HepG2 (cell line): ENCODE measurements around the gene PRKACB. TPM values are rescaled to one million over a fixed set of nuclear protein-coding genes. Genes with fewer than 3 reads are reported as not detected.

Experiments used
- ATAC-seq: fragments of 200-7000 bp; cut with Tn5 transposase; 3 replicates; pipeline ENCODE4 v1.9.1; 2020; ENCODE audit warnings: mild to moderate bottlenecking, moderate library complexity
- BruUV-seq: library from RNA; stranded (reverse); fragments of 400-500 nt; replicated peaks from 2 replicates; lab custom pipeline; 2021; lab: Mats Ljungman, UMichigan
- CTCF ChIA-PET: fragments of 300-600 bp; formaldehyde crosslinking; extraction: SDS; loops from one replicate; lab custom pipeline; 2021; ENCODE audit warnings: low total read pairs, inconsistent platforms, low intra/inter-chr PET ratio; lab: Yijun Ruan, JAX
- POLR2A ChIA-PET: fragments of 350-600 bp; sonication (Branson Sonifier 250); formaldehyde crosslinking; loops from one replicate; lab custom pipeline; 2020; ENCODE audit warnings: antibody characterized with exemption, inconsistent platforms; lab: Yijun Ruan, JAX
- DNase-seq: peaks from one replicate; pipeline ENCODE4 v3.0.0-alpha.2; 2015; ENCODE audit warnings: low spot score
- FAIRE-seq: peaks from 3 replicates; lab custom pipeline; 2011; peaks lifted over from hg19 to GRCh38; lab: Jason Lieb, UNC
- H2AFZ ChIP-seq: one replicate; pipeline ENCODE4 v1.6.1; 2011; ENCODE audit warnings: low read length, inconsistent platforms
- H3K27ac ChIP-seq: fragments of 300-600 bp; 3 replicates; pipeline ENCODE4 v1.8.0; 2011; ENCODE audit warnings: mixed run types, mild to moderate bottlenecking, mixed read lengths, low read length, inconsistent platforms; ENCODE audit not compliant: insufficient read depth; ENCODE audit errors: extremely low read length
- H3K27me3 ChIP-seq, 2 experiments: fragments of 200-600 bp in 1 of 2; 2 replicates in 1 of 2; 3 replicates in 1 of 2; pipeline versions ENCODE4 v1.6.0 to v1.8.0; 2011; ENCODE audit warnings: low read length in 2 of 2, mild to moderate bottlenecking in 2 of 2, moderate library complexity in 2 of 2, inconsistent platforms in 1 of 2; ENCODE audit not compliant: insufficient read depth in 2 of 2, control insufficient read depth in 1 of 2
- H3K36me3 ChIP-seq, 2 experiments: fragments of 200-600 bp in 1 of 2; replicated peaks in 1 of 2; 2 replicates in 1 of 2; 3 replicates in 1 of 2; pipeline versions ENCODE4 v1.5.1 to v1.8.0; 2011; ENCODE audit warnings: low read length in 2 of 2, inconsistent platforms in 1 of 2; ENCODE audit not compliant: insufficient read depth in 2 of 2, control insufficient read depth in 1 of 2
- H3K4me1 ChIP-seq: 2 replicates; pipeline ENCODE4 v1.5.1; 2012; ENCODE audit warnings: low read length, inconsistent platforms; ENCODE audit not compliant: insufficient read depth
- H3K4me2 ChIP-seq: 2 replicates; pipeline ENCODE4 v1.6.0; 2011; ENCODE audit warnings: low read depth, low read length, inconsistent platforms
- H3K4me3 ChIP-seq, 3 experiments: fragments of 200-600 bp in 1 of 3; sonication (generic), shearing (Covaris generic) in 1 of 3; replicated peaks in 1 of 3; 2 replicates each; pipeline ENCODE4 v1.5.1; 2011 to 2016; ENCODE audit warnings: low read length in 3 of 3, inconsistent platforms in 2 of 3, low read depth in 2 of 3, mild to moderate bottlenecking in 2 of 3, control low read depth in 1 of 3, mixed read lengths in 1 of 3; ENCODE audit not compliant: insufficient read depth in 1 of 3
- H3K79me2 ChIP-seq: one replicate; pipeline ENCODE4 v1.6.1; 2011; ENCODE audit warnings: low read length, inconsistent platforms; ENCODE audit not compliant: insufficient read depth
- H3K9ac ChIP-seq: 2 replicates; pipeline ENCODE4 v1.6.0; 2011; ENCODE audit warnings: mild to moderate bottlenecking, low read depth, low read length, inconsistent platforms; ENCODE audit not compliant: insufficient read depth
- H3K9me3 ChIP-seq: 2 replicates; pipeline ENCODE4 v1.5.1; 2012; ENCODE audit warnings: mild to moderate bottlenecking, low read length
- H4K20me1 ChIP-seq: 2 replicates; pipeline ENCODE4 v1.6.0; 2011; ENCODE audit warnings: inconsistent platforms, mild to moderate bottlenecking, low read length, moderate library complexity; ENCODE audit not compliant: insufficient read depth
- E2F1 ChIP-seq: sonication (generic); formaldehyde crosslinking; IDR thresholded peaks from 2 replicates; pipeline ENCODE4 v1.5.0; 2020; ENCODE audit warnings: missing genetic modification reagents
- FOXA1 ChIP-seq, 2 experiments: fragments of 450-650 bp in 1 of 2; sonication (generic) in 1 of 2; formaldehyde crosslinking in 1 of 2; IDR thresholded peaks; 2 replicates each; pipeline versions ENCODE4 v1.4.0 to v1.6.1; 2016 to 2020; ENCODE audit warnings: missing genetic modification reagents in 1 of 2
- ZFP41 ChIP-seq: sonication (generic); formaldehyde crosslinking; IDR thresholded peaks from 2 replicates; pipeline ENCODE4 v1.4.0; 2020; ENCODE audit warnings: mild to moderate bottlenecking, missing genetic modification reagents, borderline replicate concordance
- WGBS: methylation state at CpG from one replicate; pipeline ENCODE4 v1.1.6; 2017; ENCODE audit warnings: low lambda C conversion rate; 5-methylcytosine and 5-hydroxymethylcytosine counted together
- in situ Hi-C: cut with HindIII; loops from 2 replicates; pipeline ENCODE4 v1.10.0; 2017; ENCODE audit warnings: low pct_unique_long_range_greater_than_20kb; ENCODE audit not compliant: extremely low pct_ligation_motif_present
- intact Hi-C: fragments of 100-400 bp; cut with micrococcal nuclease; formaldehyde crosslinking; loops from one replicate; pipeline ENCODE4 v1.10.0; 2022; ENCODE audit not compliant: unreplicated experiment
- polyA plus RNA-seq, 8 experiments: library from polyadenylated mRNA; depleted of rRNA in 3 of 8; stranded (reverse) in 7 of 8; unstranded in 1 of 8; fragments of >200 nt; fragmentation: Illumina TruSeq in 4 of 8; extraction: Trizol in 4 of 8; gene quantifications; 2 replicates each; pipeline versions ENCODE4 v1.2.1 to v1.2.3, GENCODE V29; 2011 to 2016; ENCODE audit warnings: low read depth in 4 of 8, missing spikeins in 1 of 8, mixed read lengths in 1 of 8; ENCODE audit not compliant: insufficient read depth in 1 of 8
- total RNA-seq, 5 experiments: library from RNA; depleted of rRNA; stranded (reverse); fragments of >200 nt; fragmentation: Illumina TruSeq; extraction: Trizol; gene quantifications; 2 replicates each; pipeline ENCODE4 v1.2.3, GENCODE V29; 2016; ENCODE audit warnings: low read depth in 1 of 5
- TF ChIP-seq, protein P1 (sequence below): sonication (generic); formaldehyde crosslinking; IDR thresholded peaks from 2 replicates; pipeline ENCODE4 v1.4.0; 2020; ENCODE audit warnings: missing genetic modification reagents, mild to moderate bottlenecking, borderline replicate concordance

Gene PRKACB
- total and polyA plus RNA-seq, 2 of the 13 experiments (the other 11 are each of a cell fraction or from before 2014, with no cell fraction given), result 3.5 to 5.8 TPM

GRCh38 chr1:84259376-84259775 lies 115.3 kb downstream of the PRKACB start (continued):
- TF ChIP-seq FOXA1 (IDR thresholded peaks at IDR 0.05), result no peak
- no peak for TF ChIP-seq FOXA1 (CRISPR knock-in tag; IDR thresholded peaks at IDR 0.05)

DNA sequence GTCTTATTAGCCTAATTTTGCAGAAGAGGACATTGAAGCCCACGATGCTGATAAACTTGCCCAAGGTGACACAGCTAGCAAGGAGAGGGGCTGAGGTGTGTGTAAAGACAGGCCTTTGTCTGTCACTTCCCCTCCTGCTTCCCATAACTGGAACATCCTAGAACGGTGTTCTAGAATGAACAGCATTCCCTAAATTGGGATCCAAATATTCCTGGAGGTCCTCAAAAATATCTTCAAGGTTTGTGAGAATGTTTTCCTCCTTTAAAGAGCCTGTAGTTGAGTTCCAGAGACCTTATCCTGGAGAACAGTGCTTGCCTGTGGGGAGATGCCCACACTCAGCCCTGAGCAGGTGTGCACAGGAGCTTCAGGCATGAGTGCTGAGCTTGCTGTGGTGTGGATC lies 115.9 kb downstream of the PRKACB start:
- no peak overlapping the region for H3K4me2 ChIP-seq
- 38% methylated on average over 2 of the region's 2 CpGs for WGBS
- no peak for DNase-seq
- ChIA-PET CTCF (no interaction called here), POLR2A (no interaction called here)
- no peak for FAIRE-seq
- no TSS peak for BruUV-seq
- H3K27me3 ChIP-seq, result no peaks in the 10 kb centered on the region; a peak in 1 of 5 replicates
- intact Hi-C loops (no loop called here), in situ Hi-C loops (no loop called here)
- H3K9me3 ChIP-seq, result no peaks in the 10 kb centered on the region
- H2AFZ ChIP-seq, result no peak overlapping the region
- H3K36me3 ChIP-seq, result no peaks in the 10 kb centered on the region
- no peak for ATAC-seq
- H3K4me3 ChIP-seq, result no peak overlapping the region
- H3K9ac ChIP-seq, result no peak overlapping the region
- H3K27ac ChIP-seq, result no peak overlapping the region
- H4K20me1 ChIP-seq, result no peaks in the 10 kb centered on the region
- TF ChIP-seq ZFP41 (CRISPR knock-in tag) (no peak), E2F1 (CRISPR knock-in tag) (no peak)
- TF ChIP-seq, protein P1, sequence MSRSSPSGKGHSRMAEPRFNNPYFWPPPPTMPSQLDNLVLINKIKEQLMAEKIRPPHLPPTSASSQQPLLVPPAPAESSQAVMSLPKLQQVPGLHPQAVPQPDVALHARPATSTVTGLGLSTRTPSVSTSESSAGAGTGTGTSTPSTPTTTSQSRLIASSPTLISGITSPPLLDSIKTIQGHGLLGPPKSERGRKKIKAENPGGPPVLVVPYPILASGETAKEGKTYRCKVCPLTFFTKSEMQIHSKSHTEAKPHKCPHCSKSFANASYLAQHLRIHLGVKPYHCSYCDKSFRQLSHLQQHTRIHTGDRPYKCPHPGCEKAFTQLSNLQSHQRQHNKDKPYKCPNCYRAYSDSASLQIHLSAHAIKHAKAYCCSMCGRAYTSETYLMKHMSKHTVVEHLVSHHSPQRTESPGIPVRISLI (CRISPR knock-in tag), result no peak
- TF ChIP-seq, all 625 proteins: peak for 0
- H3K79me2 ChIP-seq, result no peaks in the 10 kb centered on the region
- H3K4me1 ChIP-seq, result peaks cover 15% of the 10 kb centered on the region
